HCT116 (cell line): Measurements from ENCODE around the gene LIPM. TPM values are rescaled to one million over a fixed set of nuclear protein-coding genes. Genes with fewer than 3 reads are reported as not detected.

Source experiments
- ATAC-seq: fragments of 200-7000 bp; cut with Tn5 transposase; 2 replicates; pipeline ENCODE4 v1.9.1; 2020; ENCODE audit warnings: mild to moderate bottlenecking, moderate library complexity
- BruUV-seq: library from RNA; stranded (reverse); fragments of 400-500 nt; replicated peaks from 2 replicates; lab custom pipeline; 2021; lab: Mats Ljungman, UMichigan
- CTCF ChIA-PET: fragments of 300-600 bp; sonication (Branson Sonifier 250); formaldehyde crosslinking; loops from one replicate; lab custom pipeline; 2021; ENCODE audit warnings: antibody characterized with exemption; lab: Charles Lee
- POLR2A ChIA-PET: fragments of 300-600, 350-600 bp; sonication (Branson Sonifier 250); formaldehyde crosslinking; loops from one replicate; lab custom pipeline; 2021; ENCODE audit warnings: antibody characterized with exemption; lab: Charles Lee
- RAD21 ChIA-PET, 2 experiments: fragments of 300-600 bp; sonication (Branson Sonifier 250); formaldehyde crosslinking; loops; one replicate each; lab custom pipeline; 2023; ENCODE audit warnings: low total read pairs in 2 of 2; ENCODE audit not compliant: uncharacterized antibody in 2 of 2, unreplicated experiment in 2 of 2, low non-redundant PET in 1 of 2; lab: Charles Lee
- DNase-seq: peaks from one replicate; pipeline ENCODE4 v3.0.0-alpha.2; 2010; ENCODE audit warnings: low read depth, low spot score
- H2AFZ ChIP-seq: fragments of 200-600 bp; shearing (Covaris generic), sonication (generic); 2 replicates; pipeline ENCODE4 v1.6.1; 2017; ENCODE audit warnings: low read depth, mixed run types, mixed read lengths, antibody characterized with exemption, low read length; ENCODE audit not compliant: poor library complexity, severe bottlenecking
- H3K27ac ChIP-seq: 2 replicates; pipeline ENCODE4 v1.5.1; 2012; ENCODE audit warnings: low read depth, low read length
- H3K27me3 ChIP-seq: fragments of 200-600 bp; sonication (generic); 2 replicates; pipeline ENCODE4 v1.6.1; 2016; ENCODE audit warnings: mixed run types, low read length, mixed read lengths; ENCODE audit not compliant: insufficient read depth
- H3K36me3 ChIP-seq, 2 experiments: fragments of 200-500 bp in 1 of 2; fragments of 200-600 bp in 1 of 2; sonication (Bioruptor generic) in 1 of 2; sonication (generic) in 1 of 2; 2 replicates each; pipeline versions ENCODE4 v1.5.1 to v1.6.1; 2014 to 2016; ENCODE audit warnings: low read length in 2 of 2, inconsistent platforms in 1 of 2, mixed read lengths in 1 of 2, mixed run types in 1 of 2; ENCODE audit not compliant: insufficient read depth in 2 of 2, control insufficient read depth in 1 of 2
- H3K4me1 ChIP-seq, 2 experiments: fragments of 200-600 bp in 1 of 2; sonication (generic) in 1 of 2; 2 replicates each; pipeline versions ENCODE4 v1.5.1 to v1.6.1; 2012 to 2017; ENCODE audit warnings: low read length in 2 of 2, inconsistent platforms in 1 of 2, mild to moderate bottlenecking in 1 of 2, mixed read lengths in 1 of 2, mixed run types in 1 of 2, moderate library complexity in 1 of 2; ENCODE audit not compliant: insufficient read depth in 2 of 2, control insufficient read depth in 1 of 2
- H3K4me2 ChIP-seq: fragments of 200-600 bp; sonication (generic); 2 replicates; pipeline ENCODE4 v1.6.1; 2017; ENCODE audit warnings: mixed run types, low read length, mixed read lengths
- H3K4me3 ChIP-seq, 2 experiments: fragments of 200-600 bp in 1 of 2; sonication (generic) in 1 of 2; replicated peaks in 1 of 2; 2 replicates each; pipeline ENCODE4 v1.5.1; 2011 to 2016; ENCODE audit warnings: low read length in 2 of 2, control low read depth in 1 of 2, low read depth in 1 of 2, mild to moderate bottlenecking in 1 of 2, mixed read lengths in 1 of 2, mixed run types in 1 of 2
- H3K79me2 ChIP-seq: fragments of 200-600 bp; sonication (generic); 2 replicates; pipeline ENCODE4 v1.6.1; 2017; ENCODE audit warnings: mild to moderate bottlenecking, mixed run types, low read length, moderate library complexity, mixed read lengths; ENCODE audit not compliant: insufficient read depth
- H3K9ac ChIP-seq: fragments of 200-600 bp; sonication (generic); 2 replicates; pipeline ENCODE4 v1.6.1; 2016; ENCODE audit warnings: low read length, mixed read lengths
- H3K9me2 ChIP-seq: fragments of 200-600 bp; sonication (generic), shearing (Covaris generic); 2 replicates; pipeline ENCODE4 v1.6.1; 2017; ENCODE audit warnings: mixed run types, mild to moderate bottlenecking, moderate library complexity; ENCODE audit not compliant: insufficient read depth
- H3K9me3 ChIP-seq, 2 experiments: fragments of 200-500 bp in 1 of 2; fragments of 200-600 bp in 1 of 2; sonication (Bioruptor generic) in 1 of 2; sonication (generic) in 1 of 2; 2 replicates each; pipeline ENCODE4 v1.6.1; 2014 to 2017; ENCODE audit warnings: low read length in 2 of 2, mixed read lengths in 2 of 2, inconsistent platforms in 1 of 2, low read depth in 1 of 2, mild to moderate bottlenecking in 1 of 2, mixed run types in 1 of 2, moderate library complexity in 1 of 2; ENCODE audit not compliant: control insufficient read depth in 1 of 2, insufficient read depth in 1 of 2
- H4K20me1 ChIP-seq: fragments of 200-600 bp; sonication (generic), shearing (Covaris generic); 2 replicates; pipeline ENCODE4 v1.6.1; 2017; ENCODE audit warnings: mixed run types, mild to moderate bottlenecking, moderate library complexity; ENCODE audit not compliant: insufficient read depth
- CBX3 ChIP-seq: IDR thresholded peaks from 2 replicates; pipeline ENCODE4 v1.6.1; 2012; ENCODE audit warnings: low read depth
- CEBPB ChIP-seq: IDR thresholded peaks from 2 replicates; pipeline ENCODE4 v1.6.1; 2012; ENCODE audit warnings: low read depth
- CTCF ChIP-seq, 3 experiments: fragments of 200-600 bp in 1 of 3; sonication (generic) in 1 of 3; IDR thresholded peaks in 2 of 3; conservative IDR thresholded peaks in 1 of 3; 2 replicates each; pipeline ENCODE4 v1.5.1; 2012 to 2017; ENCODE audit warnings: low read depth in 2 of 3, low read length in 2 of 3, antibody characterized with exemption in 1 of 3, borderline replicate concordance in 1 of 3, control low read depth in 1 of 3, mild to moderate bottlenecking in 1 of 3, mixed read lengths in 1 of 3, mixed run types in 1 of 3, moderate library complexity in 1 of 3; ENCODE audit not compliant: insufficient read depth in 1 of 3
- ELF1 ChIP-seq: IDR thresholded peaks from 2 replicates; pipeline ENCODE4 v1.6.1; 2012; ENCODE audit warnings: low read depth, borderline replicate concordance
- EZH2 ChIP-seq: fragments of 200-600 bp; sonication (generic); IDR thresholded peaks from 2 replicates; pipeline ENCODE4 v1.6.1; 2017; ENCODE audit warnings: antibody characterized with exemption, mixed run types
- EZH2phosphoT487 ChIP-seq: fragments of 200-600 bp; IDR thresholded peaks from 2 replicates; pipeline ENCODE4 v1.6.1; 2018; ENCODE audit warnings: antibody characterized with exemption, borderline replicate concordance
- FOSL1 ChIP-seq: IDR thresholded peaks from 2 replicates; pipeline ENCODE4 v1.6.1; 2012; ENCODE audit warnings: low read depth
- JUND ChIP-seq: IDR thresholded peaks from 2 replicates; pipeline ENCODE4 v1.6.1; 2012
- MAX ChIP-seq: IDR thresholded peaks from 2 replicates; pipeline ENCODE4 v1.6.1; 2012
- POLR2A ChIP-seq: IDR thresholded peaks from 2 replicates; pipeline ENCODE4 v1.7.0; 2011; ENCODE audit warnings: borderline replicate concordance; ENCODE audit not compliant: insufficient read depth, insufficient read length; ENCODE audit errors: extremely low read depth
- POLR2AphosphoS5 ChIP-seq: IDR thresholded peaks from 2 replicates; pipeline ENCODE4 v1.6.1; 2011; ENCODE audit warnings: mild to moderate bottlenecking, low read depth, low read length, moderate library complexity
- SP1 ChIP-seq: IDR thresholded peaks from 2 replicates; pipeline ENCODE4 v1.6.1; 2012; ENCODE audit warnings: low read depth
- SRF ChIP-seq: IDR thresholded peaks from 2 replicates; pipeline ENCODE4 v1.6.1; 2012; ENCODE audit warnings: low read depth
- YY1 ChIP-seq: IDR thresholded peaks from 2 replicates; pipeline ENCODE4 v1.6.1; 2011; ENCODE audit warnings: low read length, low read depth, moderate library complexity, mild to moderate bottlenecking; ENCODE audit not compliant: insufficient replicate concordance; ENCODE audit errors: extremely low read depth
- ZBTB33 ChIP-seq: IDR thresholded peaks from 2 replicates; pipeline ENCODE4 v1.6.1; 2011; ENCODE audit warnings: mild to moderate bottlenecking, low read length, moderate library complexity; ENCODE audit not compliant: insufficient replicate concordance; ENCODE audit errors: extremely low read depth
- ZFX ChIP-seq: fragments of 450-650 bp; IDR thresholded peaks from 2 replicates; pipeline ENCODE4 v1.6.1; 2017
- intact Hi-C: fragments of 100-400 bp; cut with micrococcal nuclease; formaldehyde crosslinking; loops from 2 replicates; pipeline ENCODE4 v1.10.0; 2022
- total RNA-seq: library from RNA; stranded (reverse); gene quantifications from one replicate; pipeline ENCODE4 v1.2.1, GENCODE V29; 2021; ENCODE audit not compliant: unreplicated experiment

LIPM gene
- total RNA-seq, 1 experiment from 2014 or later: not detected

GRCh38 chr10:88857831-88858230 is 55.3 kb downstream of the LIPM start:
- CTCF ChIA-PET: no interaction called here
- Histone ChIP-seq H2AFZ (no peak overlapping the region), H3K4me1 (peaks cover 0 to 3% of the 10 kb centered on the region in 2 experiments; a peak in 1 of 4 replicates), H3K27ac (no peak overlapping the region), H3K27me3 (no peaks in the 10 kb centered on the region), H3K9me3 (no peaks in the 10 kb centered on the region), H3K36me3 (no peaks in the 10 kb centered on the region), H3K9ac (no peak overlapping the region), H4K20me1 (no peaks in the 10 kb centered on the region), H3K4me3 (no peak overlapping the region), H3K9me2 (no peaks in the 10 kb centered on the region), H3K4me2 (no peak overlapping the region), H3K79me2 (no peaks in the 10 kb centered on the region)
- TF ChIP-seq CBX3: no peak
- TF ChIP-seq ZFX: no peak
- no peak for TF ChIP-seq SRF
- no peak for TF ChIP-seq CEBPB
- TF ChIP-seq POLR2AphosphoS5: no peak
- TF ChIP-seq JUND: no peak
- no peak for TF ChIP-seq ZBTB33
- no peak for TF ChIP-seq SP1
- TF ChIP-seq YY1: no peak
- ATAC-seq (no peak), DNase-seq (no peak)
- RAD21 ChIA-PET: no interaction called here
- POLR2A ChIA-PET: no interaction called here
- intact Hi-C loops: no loop called here
- BruUV-seq: no TSS peak

GRCh38 chr10:88858491-88858890 is 56.0 kb downstream of the LIPM start:
- H3K9me2 ChIP-seq: no peaks in the 10 kb centered on the region
- RAD21 ChIA-PET: no interaction called here
- H3K27ac ChIP-seq: no peak overlapping the region
- CTCF ChIA-PET: no interaction called here
- no peaks in the 10 kb centered on the region for H3K9me3 ChIP-seq
- BruUV-seq: no TSS peak
- intact Hi-C loops: no loop called here
- no peak overlapping the region for H3K9ac ChIP-seq
- ATAC-seq (no peak), DNase-seq (no peak)
- no peaks in the 10 kb centered on the region for H3K27me3 ChIP-seq
- no peak overlapping the region for H3K4me3 ChIP-seq
- POLR2A ChIA-PET: no interaction called here
- no peaks in the 10 kb centered on the region for H4K20me1 ChIP-seq
- peaks cover 0 to 3% of the 10 kb centered on the region in 2 experiments; a peak in 1 of 4 replicates for H3K4me1 ChIP-seq
- no peaks in the 10 kb centered on the region for H3K36me3 ChIP-seq
- H2AFZ ChIP-seq: peak overlapping the region; percentile 61
- H3K79me2 ChIP-seq: no peaks in the 10 kb centered on the region
- H3K4me2 ChIP-seq: no peak overlapping the region
- TF ChIP-seq POLR2A: no peak
- TF ChIP-seq EZH2: no peak
- TF ChIP-seq CTCF (IDR thresholded peaks at IDR 0.05 in 2 of 3, conservative IDR thresholded peaks at IDR 0.05 in 1 of 3; ENCODE audit: borderline replicate concordance in 1 of 3, insufficient read depth in 1 of 3, low read depth in 2 of 3, low read length in 2 of 3): no peak
- no peak for TF ChIP-seq MAX
- no peak for TF ChIP-seq EZH2phosphoT487
- TF ChIP-seq SRF: no peak
- no peak for TF ChIP-seq SP1
- no peak for TF ChIP-seq ELF1
- no peak for TF ChIP-seq ZFX
- TF ChIP-seq FOSL1: no peak
- no peak for TF ChIP-seq CEBPB
